Measurements from ENCODE around the gene FBXL5.

- TF ChIP-seq CTCF (IDR thresholded peaks at IDR 0.05 in 2 of 3, conservative IDR thresholded peaks at IDR 0.05 in 1 of 3; ENCODE audit: insufficient read depth in 2 of 3, low read depth in 1 of 3, low read length in 3 of 3) (no peak), SMARCC2 (IDR thresholded peaks at IDR 0.05; ENCODE audit: low read depth) (no peak), ESRRA (IDR thresholded peaks at IDR 0.05; ENCODE audit: borderline replicate concordance, low read depth) (no peak), ZKSCAN3 (CRISPR knock-in tag; IDR thresholded peaks at IDR 0.05) (no peak), EGR1 (conservative IDR thresholded peaks at IDR 0.05) (no peak)
These were observed 77.6 kb downstream of the FBXL5 start for GRCh38 chr4:15577508-15577907.
